ENCODE measurements around the gene KIF16B.

GRCh38 chr20:16481977-16482376 lies 91.3 kb downstream of the KIF16B start:
- TF ChIP-seq REST (IDR thresholded peaks at IDR 0.05; ENCODE audit: unreplicated experiment) (no peak), CTCF (conservative IDR thresholded peaks at IDR 0.05; ENCODE audit: low read depth in 2 of 2) (no peak)

Data from GM23338 (cell line).